Measurements from ENCODE around the gene CFAP141.

DNA sequence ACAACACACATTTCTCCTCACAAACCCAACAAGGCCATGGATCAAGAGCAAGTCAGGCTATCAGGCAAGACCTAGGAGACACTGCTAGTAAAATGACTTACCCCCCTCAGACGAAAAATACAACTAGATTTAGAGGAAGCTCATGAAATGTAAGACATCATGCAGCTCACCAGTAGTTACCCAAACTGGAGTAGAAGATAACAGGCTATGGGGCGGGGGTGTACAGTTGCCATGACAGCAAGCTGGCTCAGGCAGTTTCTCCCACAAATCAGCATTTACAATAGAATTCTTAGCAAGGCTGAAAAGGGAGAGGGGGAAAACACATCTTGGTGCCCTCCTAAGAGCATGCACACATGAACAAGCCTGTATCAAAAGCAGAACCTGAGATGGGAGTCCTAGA lies 28.1 kb downstream of the CFAP141 start:
- no peak for TF ChIP-seq POLR2A (IDR thresholded peaks at IDR 0.05)
- TF ChIP-seq EP300 (IDR thresholded peaks at IDR 0.05), result no peak

Data from suprapubic skin (tissue), 2 donors.